Measurements from ENCODE around the gene SEPTIN10.
"Not testable (repeated sequence)": the region's sequence is repeated elsewhere in the genome, so short reads cannot be mapped to it uniquely, and the experiment has no call there.

SEPTIN10 gene

GRCh38 chr2:109542384-109542783 is 71.4 kb downstream of the SEPTIN10 start:
- no peak for DNase-seq

GRCh38 chr2:109538546-109538945 is 75.2 kb downstream of the SEPTIN10 start:
- no peak for DNase-seq

- DNase-seq, result no peak
These were observed 76.1 kb downstream of the SEPTIN10 start for GRCh38 chr2:109537565-109538222.

- not testable (repeated sequence) for DNase-seq
These were observed 77.2 kb downstream of the SEPTIN10 start for GRCh38 chr2:109536556-109536955.

GRCh38 chr2:109535217-109535946 is 78.4 kb downstream of the SEPTIN10 start:
- DNase-seq, result no peak

GRCh38 chr2:109533823-109534222 is 79.9 kb downstream of the SEPTIN10 start:
- no peak for DNase-seq

- DNase-seq, result no peak
These were observed 81.1 kb downstream of the SEPTIN10 start for GRCh38 chr2:109532728-109533076.

GRCh38 chr2:109531896-109532727 is 81.7 kb downstream of the SEPTIN10 start:
- no peak for DNase-seq

- DNase-seq, result no peak
These were observed 82.5 kb downstream of the SEPTIN10 start for GRCh38 chr2:109531221-109531620.

GRCh38 chr2:109530712-109531111 is 83.1 kb downstream of the SEPTIN10 start:
- no peak for DNase-seq

- DNase-seq, result no peak
These were observed 84.0 kb downstream of the SEPTIN10 start for GRCh38 chr2:109529532-109530449.

- no peak for DNase-seq
These were observed 84.8 kb downstream of the SEPTIN10 start for GRCh38 chr2:109528811-109529501.

- no peak for DNase-seq
These were observed 85.7 kb downstream of the SEPTIN10 start for GRCh38 chr2:109527846-109528705.

- DNase-seq, result no peak
These were observed 86.7 kb downstream of the SEPTIN10 start for GRCh38 chr2:109527079-109527478.

GRCh38 chr2:109526442-109526970 is 87.3 kb downstream of the SEPTIN10 start:
- no peak for DNase-seq

GRCh38 chr2:109525836-109526235 is 87.9 kb downstream of the SEPTIN10 start:
- DNase-seq, result no peak

- no peak for DNase-seq
These were observed 90.0 kb downstream of the SEPTIN10 start for GRCh38 chr2:109523536-109524361.

GRCh38 chr2:109523121-109523520 is 90.6 kb downstream of the SEPTIN10 start:
- DNase-seq, result no peak

GRCh38 chr2:109522063-109522374 is 91.7 kb downstream of the SEPTIN10 start:
- no peak for DNase-seq
